Activated CD4-positive, alpha-beta memory T cell treated with anti-CD3 and anti-CD28 coated beads, Interleukin-2, amount 10 ng/mL, durations not matched to agents 7 days and 5 days (primary cell): Measurements from ENCODE around the gene GRB10. TPM values are rescaled to one million over a fixed set of nuclear protein-coding genes. Genes with fewer than 3 reads are reported as not detected.

Source experiments
- CTCF ChIA-PET: fragments of 350-600 bp; sonication (Branson Sonifier 250); formaldehyde crosslinking; loops from one replicate; lab custom pipeline; 2021; ENCODE audit warnings: antibody characterized with exemption, inconsistent platforms; lab: Charles Lee
- POLR2A ChIA-PET: fragments of 350-600 bp; sonication (Branson Sonifier 250); formaldehyde crosslinking; loops from one replicate; lab custom pipeline; 2021; ENCODE audit warnings: antibody characterized with exemption; lab: Charles Lee
- DNase-seq: peaks from one replicate; pipeline ENCODE4 v3.0.0-alpha.2; 2020
- H3K27ac Mint-ChIP-seq: one replicate; pipeline ENCODE4 v1.8.0; 2021; ENCODE audit warnings: mild to moderate bottlenecking, mixed read lengths
- H3K27me3 Mint-ChIP-seq: one replicate; pipeline ENCODE4 v1.8.0; 2021; ENCODE audit warnings: mixed read lengths
- H3K36me3 Mint-ChIP-seq: one replicate; pipeline ENCODE4 v1.8.0; 2021; ENCODE audit warnings: low read depth, mixed read lengths
- H3K4me1 Mint-ChIP-seq: one replicate; pipeline ENCODE4 v1.8.0; 2021; ENCODE audit warnings: mixed read lengths
- H3K4me3 Mint-ChIP-seq: one replicate; pipeline ENCODE4 v1.8.0; 2021; ENCODE audit warnings: mild to moderate bottlenecking, mixed read lengths
- H3K9me3 Mint-ChIP-seq: one replicate; pipeline ENCODE4 v1.8.0; 2021; ENCODE audit warnings: mixed read lengths
- total RNA-seq, 2 experiments: library from RNA; stranded (reverse); gene quantifications; one replicate each; pipeline ENCODE4 v1.2.3, GENCODE V29; 2021

The GRB10 gene
- total RNA-seq, 2 experiments from 2014 or later: 13.9 to 14.2 TPM

GRCh38 chr7:50640779-50641178 is 141.9 kb downstream of the GRB10 start:
- Mint-ChIP-seq H3K4me3 (no peak overlapping the region), H3K27ac (no peak overlapping the region), H3K36me3 (no peaks in the 10 kb centered on the region), H3K4me1 (peaks cover 6% of the 10 kb centered on the region), H3K27me3 (peaks cover 4% of the 10 kb centered on the region), H3K9me3 (no peaks in the 10 kb centered on the region)
- POLR2A ChIA-PET: no interaction called here
- DNase-seq: no peak
- CTCF ChIA-PET: interaction anchor here (0.7 to 1.8 kb wide), 3 partner anchors 23 to 173 kb away, joined by 4 read pairs; no protein-coding TSS in a partner anchor

GRCh38 chr7:50640256-50640655 is 142.4 kb downstream of the GRB10 start:
- CTCF ChIA-PET: interaction anchor here (1.0 to 1.8 kb wide), 2 partner anchors 24 to 172 kb away, joined by 4 read pairs; no protein-coding TSS in a partner anchor
- Mint-ChIP-seq H3K9me3 (peaks cover 4% of the 10 kb centered on the region), H3K27me3 (peaks cover 8% of the 10 kb centered on the region), H3K4me3 (no peak overlapping the region), H3K27ac (no peak overlapping the region), H3K36me3 (peaks cover 4% of the 10 kb centered on the region), H3K4me1 (peaks cover 9% of the 10 kb centered on the region)
- peak; percentile 15 for DNase-seq
- POLR2A ChIA-PET: no interaction called here

GRCh38 chr7:50637725-50638643 is 144.7 kb downstream of the GRB10 start:
- Mint-ChIP-seq H3K4me1 (peaks cover 14% of the 10 kb centered on the region), H3K4me3 (no peak overlapping the region), H3K27me3 (peaks cover 19% of the 10 kb centered on the region), H3K27ac (no peak overlapping the region), H3K9me3 (peaks cover 4% of the 10 kb centered on the region), H3K36me3 (peaks cover 12% of the 10 kb centered on the region)
- ChIA-PET POLR2A (no interaction called here), CTCF (no interaction called here)
- DNase-seq: no peak

GRCh38 chr7:50634378-50634777 is 148.3 kb downstream of the GRB10 start:
- H3K27ac Mint-ChIP-seq: no peak overlapping the region
- DNase-seq: no peak
- H3K9me3 Mint-ChIP-seq: peaks cover 4% of the 10 kb centered on the region
- no peak overlapping the region for H3K4me3 Mint-ChIP-seq
- POLR2A ChIA-PET: interaction anchor here (1.2 kb wide), 1 partner anchor 17 kb away, joined by 3 read pairs; no protein-coding TSS in a partner anchor
- CTCF ChIA-PET: interaction anchor here (1.2 to 6.9 kb wide), 11 partner anchors 11 to 216 kb away, joined by 3 to 62 read pairs (median 4); no protein-coding TSS in a partner anchor
- H3K4me1 Mint-ChIP-seq: peaks cover 11% of the 10 kb centered on the region
- peaks cover 12% of the 10 kb centered on the region for H3K36me3 Mint-ChIP-seq
- H3K27me3 Mint-ChIP-seq: peaks cover 20% of the 10 kb centered on the region

- H3K27me3 Mint-ChIP-seq: peaks cover 20% of the 10 kb centered on the region
- ChIA-PET CTCF (interaction anchor here (0.7 to 6.9 kb wide), 29 partner anchors 12 to 540 kb away, joined by 3 to 62 read pairs (median 3); partner anchors contain the start of gene ZPBP), POLR2A (interaction anchor here (1.2 kb wide), 1 partner anchor 28 kb away, joined by 4 read pairs; no protein-coding TSS in a partner anchor)
- peaks cover 4% of the 10 kb centered on the region for H3K9me3 Mint-ChIP-seq
- H3K4me1 Mint-ChIP-seq: peaks cover 11% of the 10 kb centered on the region
- H3K4me3 Mint-ChIP-seq: no peak overlapping the region
- no peak for DNase-seq
- no peak overlapping the region for H3K27ac Mint-ChIP-seq
- H3K36me3 Mint-ChIP-seq: peaks cover 12% of the 10 kb centered on the region
Observed at GRCh38 chr7:50633414-50633710, 149.3 kb downstream of the GRB10 start.

- Mint-ChIP-seq H3K27ac (no peak overlapping the region), H3K36me3 (peaks cover 12% of the 10 kb centered on the region), H3K9me3 (peaks cover 4% of the 10 kb centered on the region), H3K27me3 (peaks cover 20% of the 10 kb centered on the region), H3K4me1 (peaks cover 11% of the 10 kb centered on the region), H3K4me3 (no peak overlapping the region)
- CTCF ChIA-PET: interaction anchor here (0.7 to 6.9 kb wide), 31 partner anchors 8 to 539 kb away, joined by 3 to 62 read pairs (median 4); partner anchors contain the start of gene ZPBP
- DNase-seq: peak; percentile 64
- POLR2A ChIA-PET: interaction anchor here (1.2 kb wide), 1 partner anchor 29 kb away, joined by 4 read pairs; no protein-coding TSS in a partner anchor
Observed at GRCh38 chr7:50632561-50633413, 149.9 kb downstream of the GRB10 start.

- Mint-ChIP-seq H3K9me3 (peaks cover 4% of the 10 kb centered on the region), H3K27ac (no peak overlapping the region), H3K4me1 (peaks cover 11% of the 10 kb centered on the region), H3K27me3 (peaks cover 16% of the 10 kb centered on the region), H3K36me3 (peaks cover 12% of the 10 kb centered on the region), H3K4me3 (no peak overlapping the region)
- ChIA-PET POLR2A (interaction anchor here (1.2 kb wide), 1 partner anchor 16 kb away, joined by 4 read pairs; no protein-coding TSS in a partner anchor), CTCF (interaction anchor here (1.3 to 6.9 kb wide), 6 partner anchors 16 to 538 kb away, joined by 3 to 62 read pairs (median 10); partner anchors contain the start of gene ZPBP)
- no peak for DNase-seq
Observed at GRCh38 chr7:50631639-50632038, 151.1 kb downstream of the GRB10 start.

- H3K27me3 Mint-ChIP-seq: peaks cover 15% of the 10 kb centered on the region
- H3K36me3 Mint-ChIP-seq: peaks cover 12% of the 10 kb centered on the region
- H3K27ac Mint-ChIP-seq: no peak overlapping the region
- ChIA-PET POLR2A (interaction anchor here (1.2 kb wide), 1 partner anchor 15 kb away, joined by 4 read pairs; no protein-coding TSS in a partner anchor), CTCF (interaction anchor here (1.0 to 6.9 kb wide), 7 partner anchors 16 to 538 kb away, joined by 3 to 62 read pairs (median 9); partner anchors contain the start of gene ZPBP)
- peaks cover 11% of the 10 kb centered on the region for H3K4me1 Mint-ChIP-seq
- no peak overlapping the region for H3K4me3 Mint-ChIP-seq
- DNase-seq: no peak
- H3K9me3 Mint-ChIP-seq: peaks cover 4% of the 10 kb centered on the region
Observed at GRCh38 chr7:50631100-50631499, 151.6 kb downstream of the GRB10 start.

GRCh38 chr7:50629238-50629901 is 153.3 kb downstream of the GRB10 start:
- ChIA-PET POLR2A (no interaction called here), CTCF (interaction anchor here (0.9 to 6.9 kb wide), 8 partner anchors 12 to 533 kb away, joined by 3 to 62 read pairs (median 5); no protein-coding TSS in a partner anchor)
- DNase-seq: no peak
- H3K4me1 Mint-ChIP-seq: peaks cover 8% of the 10 kb centered on the region
- peaks cover 9% of the 10 kb centered on the region for H3K27me3 Mint-ChIP-seq
- H3K27ac Mint-ChIP-seq: no peak overlapping the region
- no peak overlapping the region for H3K4me3 Mint-ChIP-seq
- H3K9me3 Mint-ChIP-seq: no peaks in the 10 kb centered on the region
- H3K36me3 Mint-ChIP-seq: peaks cover 3% of the 10 kb centered on the region

GRCh38 chr7:50628434-50629084 is 154.1 kb downstream of the GRB10 start:
- Mint-ChIP-seq H3K27ac (no peak overlapping the region), H3K36me3 (peaks cover 3% of the 10 kb centered on the region), H3K4me3 (no peak overlapping the region), H3K4me1 (peaks cover 8% of the 10 kb centered on the region), H3K9me3 (no peaks in the 10 kb centered on the region), H3K27me3 (peaks cover 8% of the 10 kb centered on the region)
- ChIA-PET POLR2A (no interaction called here), CTCF (interaction anchor here (1.1 to 2.2 kb wide), 4 partner anchors 12 to 534 kb away, joined by 3 to 14 read pairs (median 4); no protein-coding TSS in a partner anchor)
- no peak for DNase-seq

- Mint-ChIP-seq H3K27me3 (peaks cover 3% of the 10 kb centered on the region), H3K27ac (no peak overlapping the region), H3K4me1 (peaks cover 2% of the 10 kb centered on the region), H3K9me3 (no peaks in the 10 kb centered on the region), H3K4me3 (no peak overlapping the region), H3K36me3 (no peaks in the 10 kb centered on the region)
- ChIA-PET POLR2A (no interaction called here), CTCF (interaction anchor here (1.7 to 2.2 kb wide), 2 partner anchors 11 to 160 kb away, joined by 3 to 14 read pairs; no protein-coding TSS in a partner anchor)
- DNase-seq: no peak
Observed at GRCh38 chr7:50627824-50628361, 154.8 kb downstream of the GRB10 start.
